Stimulated activated CD4-positive, alpha-beta T cell treated with anti-CD3 and anti-CD28 coated beads, TNF-alpha, amount 100 ng/mL, for 1 hour (primary cell): ENCODE data around the gene CBLN4.

Experiments used
- DNase-seq, 3 donors: peaks; one replicate each; pipeline ENCODE4 v3.0.0-alpha.2; 2020; ENCODE audit warnings: low read depth in 3 of 3, low spot score in 1 of 3

Gene CBLN4

DNA sequence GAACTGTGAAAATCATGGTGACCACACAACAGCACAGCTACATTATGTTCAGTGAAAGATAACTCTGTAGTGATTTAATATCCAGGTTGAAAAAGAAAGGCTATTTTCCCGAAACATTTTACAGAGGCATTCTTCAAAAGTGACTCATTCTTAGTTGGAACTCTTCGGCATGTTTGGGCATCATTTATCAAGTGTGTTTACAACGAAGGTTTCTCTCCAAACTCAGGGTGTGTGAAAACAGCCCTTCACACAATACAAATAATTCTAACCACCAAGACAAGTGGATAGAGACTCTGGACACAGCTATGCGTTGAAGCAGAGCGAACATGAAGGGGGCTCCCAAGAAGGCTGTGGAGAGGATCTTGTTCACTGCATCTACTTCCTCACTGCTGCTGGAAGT, 57.6 kb downstream of the CBLN4 start:
- DNase-seq, result no peak
